Measurements from ENCODE around the gene KLHDC1. TPM values are rescaled to one million over a fixed set of nuclear protein-coding genes. Genes with fewer than 3 reads are reported as not detected.
"Not testable (repeated sequence)": the region's sequence is repeated elsewhere in the genome, so short reads cannot be mapped to it uniquely, and the experiment has no call there.

Gene KLHDC1
- total RNA-seq, 1 donor from 2014 or later, result 0.99 TPM

DNA sequence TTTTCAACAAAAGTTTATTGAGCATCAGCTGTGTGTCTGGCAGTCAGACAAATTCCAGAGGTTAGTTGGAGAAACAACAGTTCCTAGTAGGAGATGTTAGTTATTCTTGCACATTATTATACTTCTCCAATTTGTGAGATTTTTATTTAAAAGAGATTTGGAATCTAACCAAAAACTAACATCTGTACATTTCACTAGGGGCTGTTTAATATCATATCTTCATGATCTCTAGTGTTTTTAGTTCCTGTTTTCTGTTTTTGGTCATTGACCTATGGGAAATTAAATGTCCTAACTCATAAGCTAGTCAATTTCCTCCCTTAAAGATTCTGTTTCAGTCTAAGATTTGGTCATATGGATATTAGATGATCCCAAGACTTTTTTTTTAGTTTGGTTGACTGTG lies 40.9 kb downstream of the KLHDC1 start:
- Histone ChIP-seq H3K4me1 (no peaks in the 10 kb centered on the region), H3K27me3 (no peaks in the 10 kb centered on the region), H3K4me2 (no peak overlapping the region), H2AFZ (replicated peaks) (no peak overlapping the region), H3K9ac (no peak overlapping the region), H3K27ac (no peak overlapping the region), H3F3A (ENCODE audit: low read depth) (no peaks in the 10 kb centered on the region), H3K79me2 (ENCODE audit: low read depth) (no peaks in the 10 kb centered on the region), H3K36me3 (no peaks in the 10 kb centered on the region), H3K9me3 (ENCODE audit: low read depth) (no peaks in the 10 kb centered on the region), H3K4me3 (no peak overlapping the region), H4K20me1 (ENCODE audit: low read depth) (no peaks in the 10 kb centered on the region)
- H3K4me3 Mint-ChIP-seq, result no peak overlapping the region
- H3K9me3 Mint-ChIP-seq, result no peaks in the 10 kb centered on the region
- TF ChIP-seq EZH2 (IDR thresholded peaks at IDR 0.05), result no peak
- TF ChIP-seq EZH2phosphoT487 (IDR thresholded peaks at IDR 0.05), result no peak
- TF ChIP-seq, protein P1, sequence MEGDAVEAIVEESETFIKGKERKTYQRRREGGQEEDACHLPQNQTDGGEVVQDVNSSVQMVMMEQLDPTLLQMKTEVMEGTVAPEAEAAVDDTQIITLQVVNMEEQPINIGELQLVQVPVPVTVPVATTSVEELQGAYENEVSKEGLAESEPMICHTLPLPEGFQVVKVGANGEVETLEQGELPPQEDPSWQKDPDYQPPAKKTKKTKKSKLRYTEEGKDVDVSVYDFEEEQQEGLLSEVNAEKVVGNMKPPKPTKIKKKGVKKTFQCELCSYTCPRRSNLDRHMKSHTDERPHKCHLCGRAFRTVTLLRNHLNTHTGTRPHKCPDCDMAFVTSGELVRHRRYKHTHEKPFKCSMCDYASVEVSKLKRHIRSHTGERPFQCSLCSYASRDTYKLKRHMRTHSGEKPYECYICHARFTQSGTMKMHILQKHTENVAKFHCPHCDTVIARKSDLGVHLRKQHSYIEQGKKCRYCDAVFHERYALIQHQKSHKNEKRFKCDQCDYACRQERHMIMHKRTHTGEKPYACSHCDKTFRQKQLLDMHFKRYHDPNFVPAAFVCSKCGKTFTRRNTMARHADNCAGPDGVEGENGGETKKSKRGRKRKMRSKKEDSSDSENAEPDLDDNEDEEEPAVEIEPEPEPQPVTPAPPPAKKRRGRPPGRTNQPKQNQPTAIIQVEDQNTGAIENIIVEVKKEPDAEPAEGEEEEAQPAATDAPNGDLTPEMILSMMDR (IDR thresholded peaks at IDR 0.05), result no peak
- DNase-seq (ENCODE audit: low spot score), result no peak
- no peaks in the 10 kb centered on the region for H3K4me1 Mint-ChIP-seq
- no peaks in the 10 kb centered on the region for H3K36me3 Mint-ChIP-seq
- no peaks in the 10 kb centered on the region for H3K27me3 Mint-ChIP-seq (ENCODE audit: insufficient read depth, low read depth)
- no peak overlapping the region for H3K27ac Mint-ChIP-seq

DNA sequence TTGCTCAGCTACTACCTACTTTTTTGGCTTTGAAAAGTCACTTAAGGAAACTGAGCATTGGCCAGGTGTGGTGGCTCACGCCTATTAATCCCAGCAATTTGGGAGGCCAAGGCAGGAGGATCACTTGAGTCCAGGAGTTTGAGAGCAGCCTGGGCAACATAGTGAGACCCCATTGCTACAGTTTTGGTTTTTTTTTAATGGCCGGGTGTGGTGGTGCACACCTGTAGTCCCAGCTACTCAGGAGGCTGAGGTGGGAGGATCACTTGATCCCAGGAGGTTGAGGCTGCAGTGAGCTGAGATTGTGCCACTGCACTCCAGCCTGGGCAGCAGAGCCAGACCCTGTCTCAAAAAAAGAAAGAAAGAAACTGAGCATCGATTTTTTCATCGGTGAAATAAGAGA lies 42.7 kb downstream of the KLHDC1 start:
- not testable (repeated sequence) for H3K79me2 ChIP-seq (ENCODE audit: low read depth); H3K4me1 ChIP-seq; H3K4me2 ChIP-seq; H3K4me1 Mint-ChIP-seq; H3K36me3 Mint-ChIP-seq; H3K4me3 ChIP-seq; H3K27ac ChIP-seq; H3F3A ChIP-seq (ENCODE audit: low read depth); H3K4me3 Mint-ChIP-seq; H3K9ac ChIP-seq; H2AFZ ChIP-seq (replicated peaks); H3K27me3 ChIP-seq; H3K36me3 ChIP-seq; H3K27me3 Mint-ChIP-seq (ENCODE audit: insufficient read depth, low read depth); DNase-seq (ENCODE audit: low spot score); H4K20me1 ChIP-seq (ENCODE audit: low read depth); H3K9me3 ChIP-seq (ENCODE audit: low read depth); H3K9me3 Mint-ChIP-seq; H3K27ac Mint-ChIP-seq

DNA sequence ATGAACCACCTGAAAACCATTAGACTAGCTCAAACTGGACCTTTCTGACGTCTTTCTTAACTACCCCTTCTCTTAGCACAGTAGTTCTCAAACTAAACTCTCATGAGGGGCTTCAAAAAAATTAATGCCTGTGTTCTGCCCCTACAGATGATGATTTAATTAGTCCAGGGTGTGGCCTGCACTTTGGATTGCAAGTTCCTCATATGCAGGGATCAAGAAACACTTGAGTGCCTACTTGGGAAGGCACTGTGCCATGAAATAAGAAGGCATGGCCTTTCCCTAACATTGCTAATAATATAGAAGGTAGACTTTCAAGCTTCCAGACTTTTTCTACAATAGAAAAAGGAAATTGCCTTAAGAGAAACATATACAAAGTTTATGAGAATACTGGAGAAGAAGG lies 52.3 kb downstream of the KLHDC1 start:
- Mint-ChIP-seq H3K4me1 (no peaks in the 10 kb centered on the region), H3K27me3 (ENCODE audit: insufficient read depth, low read depth) (no peaks in the 10 kb centered on the region), H3K27ac (no peak overlapping the region), H3K36me3 (no peaks in the 10 kb centered on the region), H3K9me3 (no peaks in the 10 kb centered on the region), H3K4me3 (no peak overlapping the region)
- H4K20me1 ChIP-seq (ENCODE audit: low read depth), result no peaks in the 10 kb centered on the region
- TF ChIP-seq EZH2phosphoT487 (IDR thresholded peaks at IDR 0.05) (no peak), EZH2 (IDR thresholded peaks at IDR 0.05) (no peak)
- TF ChIP-seq, protein P1 (IDR thresholded peaks at IDR 0.05), result no peak
- no peak overlapping the region for H3K9ac ChIP-seq
- H3K4me3 ChIP-seq, result no peak overlapping the region
- no peaks in the 10 kb centered on the region for H3K27me3 ChIP-seq
- H3K79me2 ChIP-seq (ENCODE audit: low read depth), result no peaks in the 10 kb centered on the region
- DNase-seq (ENCODE audit: low spot score), result no peak
- no peak overlapping the region for H2AFZ ChIP-seq (replicated peaks)
- H3K27ac ChIP-seq, result no peak overlapping the region
- H3K4me2 ChIP-seq, result no peak overlapping the region
- H3K36me3 ChIP-seq, result no peaks in the 10 kb centered on the region
- H3K9me3 ChIP-seq (ENCODE audit: low read depth), result no peaks in the 10 kb centered on the region
- H3F3A ChIP-seq (ENCODE audit: low read depth), result no peaks in the 10 kb centered on the region
- no peaks in the 10 kb centered on the region for H3K4me1 ChIP-seq

DNA sequence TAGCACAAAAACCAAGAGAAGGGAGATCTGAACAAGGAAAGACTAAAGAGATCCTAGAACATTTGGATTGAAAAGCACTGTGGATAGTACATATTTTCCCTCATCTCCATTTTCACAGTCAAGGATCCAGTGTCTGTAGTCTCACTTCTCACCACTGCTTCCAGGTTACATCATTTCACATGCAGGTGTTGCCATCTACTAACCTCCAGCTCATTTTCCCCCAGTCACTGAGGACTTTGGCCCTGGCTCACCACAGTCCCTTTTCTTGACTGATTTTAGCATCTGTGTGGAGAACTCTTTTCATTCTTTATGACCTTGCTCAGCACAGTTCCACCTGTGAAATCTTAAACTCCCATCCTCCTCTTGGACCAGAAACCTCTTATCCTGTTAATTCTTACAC lies 53.6 kb downstream of the KLHDC1 start:
- not testable (repeated sequence) for H3K27ac Mint-ChIP-seq; H2AFZ ChIP-seq (replicated peaks); H4K20me1 ChIP-seq (ENCODE audit: low read depth); H3K27me3 ChIP-seq; H3K9ac ChIP-seq; H3K79me2 ChIP-seq (ENCODE audit: low read depth); H3K4me2 ChIP-seq; H3F3A ChIP-seq (ENCODE audit: low read depth); H3K4me1 ChIP-seq; H3K4me3 Mint-ChIP-seq; DNase-seq (ENCODE audit: low spot score); H3K27me3 Mint-ChIP-seq (ENCODE audit: insufficient read depth, low read depth); H3K9me3 Mint-ChIP-seq; H3K27ac ChIP-seq; H3K4me3 ChIP-seq; H3K9me3 ChIP-seq (ENCODE audit: low read depth); H3K4me1 Mint-ChIP-seq; H3K36me3 Mint-ChIP-seq; H3K36me3 ChIP-seq
